ENCODE measurements around the gene FOXL3. TPM values are rescaled to one million over a fixed set of nuclear protein-coding genes. Genes with fewer than 3 reads are reported as not detected.

FOXL3 gene
- total RNA-seq, 1 experiment from 2014 or later = not detected

- no peaks in the 10 kb centered on the region for H3K27me3 ChIP-seq (ENCODE audit: control insufficient read depth, insufficient read depth, low read length)
- TF ChIP-seq CTCF (IDR thresholded peaks at IDR 0.05) (no peak), REST (IDR thresholded peaks at IDR 0.05; ENCODE audit: insufficient read depth in 1 of 2, low read depth in 2 of 2, low read length in 1 of 2) (no peak), TCF7L2 (IDR thresholded peaks at IDR 0.05; ENCODE audit: low read depth, low read length) (no peak), POLR2AphosphoS5 (IDR thresholded peaks at IDR 0.05; ENCODE audit: low read depth, low read length) (no peak), SIN3A (IDR thresholded peaks at IDR 0.05; ENCODE audit: borderline replicate concordance, insufficient read depth, low read depth, low read length) (no peak)
- H3K4me3 ChIP-seq (ENCODE audit: low read depth in 2 of 2, low read length in 2 of 2) = no peak overlapping the region
- intact Hi-C loops (cut with micrococcal nuclease; ENCODE audit: unreplicated experiment) = no loop called here
- H3K27ac ChIP-seq (ENCODE audit: low read length) = no peak overlapping the region
- DNase-seq (ENCODE audit: low read depth, low spot score) (no peak), ATAC-seq (no peak)
- in situ Hi-C loops (cut with HindIII; ENCODE audit: low pct_unique_long_range_greater_than_20kb, low sequenced_read_pairs) = no loop called here
- BruUV-seq (replicated peaks) = no TSS peak
- CTCF ChIA-PET = no interaction called here
- H3K36me3 ChIP-seq (ENCODE audit: control insufficient read depth, insufficient read depth, low read length) = no peaks in the 10 kb centered on the region
- POLR2A ChIA-PET = no interaction called here
- no peaks in the 10 kb centered on the region for H3K4me1 ChIP-seq (ENCODE audit: control insufficient read depth, insufficient read depth, low read length)
- 0 out of 2 replicates have a peak, but pooled peaks cover 2% of the 10 kb centered on the region for H3K9me3 ChIP-seq (ENCODE audit: control insufficient read depth, insufficient read depth, low read depth, low read length)
Observed at GRCh38 chr7:303425-303824, 13.5 kb downstream of the FOXL3 start.

- CTCF ChIA-PET = no interaction called here
- BruUV-seq (replicated peaks) = no TSS peak
- Histone ChIP-seq H3K27me3 (ENCODE audit: control insufficient read depth, insufficient read depth, low read length) (no peaks in the 10 kb centered on the region), H3K9me3 (ENCODE audit: control insufficient read depth, insufficient read depth, low read depth, low read length) (0 out of 2 replicates have a peak, but pooled peaks cover 2% of the 10 kb centered on the region), H3K4me1 (ENCODE audit: control insufficient read depth, insufficient read depth, low read length) (no peaks in the 10 kb centered on the region), H3K36me3 (ENCODE audit: control insufficient read depth, insufficient read depth, low read length) (no peaks in the 10 kb centered on the region), H3K27ac (ENCODE audit: low read length) (no peak overlapping the region), H3K4me3 (ENCODE audit: low read depth in 2 of 2, low read length in 2 of 2) (no peak overlapping the region)
- TF ChIP-seq TCF7L2 (IDR thresholded peaks at IDR 0.05; ENCODE audit: low read depth, low read length) = no peak
- no peak for TF ChIP-seq POLR2AphosphoS5 (IDR thresholded peaks at IDR 0.05; ENCODE audit: low read depth, low read length)
- TF ChIP-seq SIN3A (IDR thresholded peaks at IDR 0.05; ENCODE audit: borderline replicate concordance, insufficient read depth, low read depth, low read length) = no peak
- no peak for TF ChIP-seq CTCF (IDR thresholded peaks at IDR 0.05)
- TF ChIP-seq REST (IDR thresholded peaks at IDR 0.05; ENCODE audit: insufficient read depth in 1 of 2, low read depth in 2 of 2, low read length in 1 of 2) = no peak
- no peak for ATAC-seq
- no peak for DNase-seq (ENCODE audit: low read depth, low spot score)
- in situ Hi-C loops (cut with HindIII; ENCODE audit: low pct_unique_long_range_greater_than_20kb, low sequenced_read_pairs) = no loop called here
- POLR2A ChIA-PET = no interaction called here
- intact Hi-C loops (cut with micrococcal nuclease; ENCODE audit: unreplicated experiment) = no loop called here
Observed at GRCh38 chr7:303884-304573, 14.1 kb downstream of the FOXL3 start.

Measured in Panc1 (cell line).